ELR (cell line): Measurements from ENCODE around the gene CCDC86.
A peak's percentile ranks its signal among the peaks of the same experiment; 100 is the strongest.

Experiments used
- DNase-seq: peaks from one replicate; pipeline ENCODE4 v3.0.0-alpha.2; 2015; ENCODE audit warnings: low read depth

Gene CCDC86

GRCh38 chr11:60891103-60891741 lies 49.3 kb downstream of the CCDC86 start:
- DNase-seq, result no peak

- no peak for DNase-seq
Observed at GRCh38 chr11:60895687-60896086, 53.8 kb downstream of the CCDC86 start.

- no peak for DNase-seq
Observed at GRCh38 chr11:60897496-60897895, 55.6 kb downstream of the CCDC86 start.

- peak; percentile 76 for DNase-seq
Observed at GRCh38 chr11:60899046-60899936, 57.4 kb downstream of the CCDC86 start.

GRCh38 chr11:60899977-60900376 lies 58.1 kb downstream of the CCDC86 start:
- no peak for DNase-seq
